ENCODE data around the gene GRM8.

Gene GRM8

GRCh38 chr7:127154101-127154500, 98.6 kb downstream of the GRM8 start:
- Histone ChIP-seq H4K20me1 (ENCODE audit: control insufficient read depth, insufficient read depth, low read depth, low read length) (no peaks in the 10 kb centered on the region), H3K36me3 (ENCODE audit: control insufficient read depth, low read length) (no peaks in the 10 kb centered on the region), H3K4me1 (ENCODE audit: control insufficient read depth, low read length) (no peaks in the 10 kb centered on the region), H3K27me3 (ENCODE audit: control insufficient read depth, low read length) (no peaks in the 10 kb centered on the region), H3K9me3 (ENCODE audit: control insufficient read depth, insufficient read depth, low read length) (no peaks in the 10 kb centered on the region), H3K9me2 (replicated peaks; ENCODE audit: control insufficient read depth, low read length) (no peaks in the 10 kb centered on the region; the same call in 1 of the 2 replicates), H3K79me2 (ENCODE audit: control insufficient read depth, low read length) (no peaks in the 10 kb centered on the region), H3F3A (ENCODE audit: control insufficient read depth, insufficient read depth) (no peaks in the 10 kb centered on the region), H3K4me3 (ENCODE audit: low read length) (no peak overlapping the region), H3K4me2 (ENCODE audit: low read length) (no peak overlapping the region), H3K27ac (ENCODE audit: low read depth, low read length) (no peak overlapping the region)
- TF ChIP-seq CTCF (IDR thresholded peaks at IDR 0.05; ENCODE audit: low read depth, low read length, poor library complexity, severe bottlenecking): no peak
- no peak for TF ChIP-seq EZH2phosphoT487 (IDR thresholded peaks at IDR 0.05; ENCODE audit: borderline replicate concordance, low read length)

- H3K4me3 ChIP-seq (ENCODE audit: low read length): no peak overlapping the region
- H3K27me3 ChIP-seq (ENCODE audit: control insufficient read depth, low read length): no peaks in the 10 kb centered on the region
- no peak overlapping the region for H3K4me2 ChIP-seq (ENCODE audit: low read length)
- H3K9me3 ChIP-seq (ENCODE audit: control insufficient read depth, insufficient read depth, low read length): no peaks in the 10 kb centered on the region
- H3K36me3 ChIP-seq (ENCODE audit: control insufficient read depth, low read length): no peaks in the 10 kb centered on the region
- H4K20me1 ChIP-seq (ENCODE audit: control insufficient read depth, insufficient read depth, low read depth, low read length): no peaks in the 10 kb centered on the region
- H3K9me2 ChIP-seq (replicated peaks; ENCODE audit: control insufficient read depth, low read length): no peaks in the 10 kb centered on the region; the same call in 1 of the 2 replicates
- TF ChIP-seq EZH2phosphoT487 (IDR thresholded peaks at IDR 0.05; ENCODE audit: borderline replicate concordance, low read length) (no peak), CTCF (IDR thresholded peaks at IDR 0.05; ENCODE audit: low read depth, low read length, poor library complexity, severe bottlenecking) (no peak)
- H3K27ac ChIP-seq (ENCODE audit: low read depth, low read length): no peak overlapping the region
- no peaks in the 10 kb centered on the region for H3F3A ChIP-seq (ENCODE audit: control insufficient read depth, insufficient read depth)
- no peaks in the 10 kb centered on the region for H3K79me2 ChIP-seq (ENCODE audit: control insufficient read depth, low read length)
- H3K4me1 ChIP-seq (ENCODE audit: control insufficient read depth, low read length): no peaks in the 10 kb centered on the region
Measured at GRCh38 chr7:127153315-127153714, 99.4 kb downstream of the GRM8 start.

GRCh38 chr7:127152423-127152822, 100.3 kb downstream of the GRM8 start:
- no peaks in the 10 kb centered on the region for H3K4me1 ChIP-seq (ENCODE audit: control insufficient read depth, low read length)
- no peaks in the 10 kb centered on the region; the same call in 1 of the 2 replicates for H3K9me2 ChIP-seq (replicated peaks; ENCODE audit: control insufficient read depth, low read length)
- no peaks in the 10 kb centered on the region for H3F3A ChIP-seq (ENCODE audit: control insufficient read depth, insufficient read depth)
- no peaks in the 10 kb centered on the region for H4K20me1 ChIP-seq (ENCODE audit: control insufficient read depth, insufficient read depth, low read depth, low read length)
- no peak overlapping the region for H3K4me3 ChIP-seq (ENCODE audit: low read length)
- no peak for TF ChIP-seq EZH2phosphoT487 (IDR thresholded peaks at IDR 0.05; ENCODE audit: borderline replicate concordance, low read length)
- TF ChIP-seq CTCF (IDR thresholded peaks at IDR 0.05; ENCODE audit: low read depth, low read length, poor library complexity, severe bottlenecking): no peak
- no peak overlapping the region for H3K4me2 ChIP-seq (ENCODE audit: low read length)
- no peaks in the 10 kb centered on the region for H3K27me3 ChIP-seq (ENCODE audit: control insufficient read depth, low read length)
- no peaks in the 10 kb centered on the region for H3K36me3 ChIP-seq (ENCODE audit: control insufficient read depth, low read length)
- no peaks in the 10 kb centered on the region for H3K9me3 ChIP-seq (ENCODE audit: control insufficient read depth, insufficient read depth, low read length)
- no peaks in the 10 kb centered on the region for H3K79me2 ChIP-seq (ENCODE audit: control insufficient read depth, low read length)
- H3K27ac ChIP-seq (ENCODE audit: low read depth, low read length): no peak overlapping the region
